ENCODE data around the gene FLT3LG. TPM values are rescaled to one million over a fixed set of nuclear protein-coding genes. Genes with fewer than 3 reads are reported as not detected.
A peak's percentile ranks its signal among the peaks of the same experiment; 100 is the strongest.

Gene FLT3LG
- total RNA-seq, 4 donors from 2014 or later, result 1.00 to 4.0 (median 3.2) TPM; not detected in 1

- TF ChIP-seq EP300 (IDR thresholded peaks at IDR 0.05; ENCODE audit: low read depth), result no peak
- no peak for TF ChIP-seq CTCF (IDR thresholded peaks at IDR 0.05)
- TF ChIP-seq POLR2AphosphoS5 (IDR thresholded peaks at IDR 0.05), result no peak
- TF ChIP-seq POLR2A (IDR thresholded peaks at IDR 0.05), result no peak
- Histone ChIP-seq H3K4me1 (peaks cover 10 to 54% (median 16%) of the 10 kb centered on the region in 4 donors), H3K9me3 (no peaks in the 10 kb centered on the region), H3K36me3 (peaks cover 0 to 8% (median 2%) of the 10 kb centered on the region in 4 donors), H3K4me3 (peak overlapping the region; percentile 51 to 68 (median 54)), H3K27ac (peak overlapping the region; percentile 95 to 100 (median 96)), H3K27me3 (no peaks in the 10 kb centered on the region)
- in situ Hi-C loops (cut with MboI; ENCODE audit: low pct_ligation_motif_present in 1 of 4, low pct_unique_long_range_greater_than_20kb in 1 of 4, low sequenced_read_pairs in 3 of 4) (no loop called here), intact Hi-C loops (cut with DNase I; ENCODE audit: low total_unique reads) (no loop called here)
- whole genome bisulfite sequencing, 2 donors (ENCODE audit: low coverage in 1 of 2), result 40% methylated on average over 10 of the region's 10 CpGs; no CpG with 5 or more reads in 1 of the 2 donors
- DNase-seq, result no peak
Measured at GRCh38 chr19:49453757-49454240, 20.2 kb upstream of the FLT3LG start.

GRCh38 chr19:49455773-49456172, 18.2 kb upstream of the FLT3LG start:
- Histone ChIP-seq H3K36me3 (peaks cover 0 to 5% (median 0%) of the 10 kb centered on the region in 4 donors), H3K27ac (peak overlapping the region; percentile 58 to 100 (median 64)), H3K9me3 (no peaks in the 10 kb centered on the region), H3K27me3 (no peaks in the 10 kb centered on the region), H3K4me1 (peaks cover 4 to 47% (median 10%) of the 10 kb centered on the region in 4 donors), H3K4me3 (no peak overlapping the region)
- intact Hi-C loops (cut with DNase I; ENCODE audit: low total_unique reads), result no loop called here
- TF ChIP-seq EP300 (IDR thresholded peaks at IDR 0.05; ENCODE audit: low read depth) (no peak), POLR2A (IDR thresholded peaks at IDR 0.05) (no peak), POLR2AphosphoS5 (IDR thresholded peaks at IDR 0.05) (peak in 1 of 3 donors; percentile 64)
- DNase-seq, result no peak
- in situ Hi-C loops (cut with MboI; ENCODE audit: low pct_ligation_motif_present in 1 of 4, low pct_unique_long_range_greater_than_20kb in 1 of 4, low sequenced_read_pairs in 3 of 4), result no loop called here
- WGBS, 2 donors (ENCODE audit: low coverage in 1 of 2), result 63 to 77% methylated on average over 5 of the region's 5 CpGs

GRCh38 chr19:49456326-49456725, 17.7 kb upstream of the FLT3LG start:
- peaks cover 4 to 46% (median 8%) of the 10 kb centered on the region in 4 donors for H3K4me1 ChIP-seq
- no peak for DNase-seq

GRCh38 chr19:49458567-49458903, 15.5 kb upstream of the FLT3LG start:
- Histone ChIP-seq H3K4me1 (peaks cover 4 to 36% (median 8%) of the 10 kb centered on the region in 4 donors), H3K4me3 (no peak overlapping the region), H3K27me3 (no peaks in the 10 kb centered on the region), H3K27ac (peak overlapping the region; percentile 45 to 79 (median 64)), H3K36me3 (peaks cover 0 to 5% (median 0%) of the 10 kb centered on the region in 4 donors), H3K9me3 (no peaks in the 10 kb centered on the region)
- TF ChIP-seq POLR2AphosphoS5 (IDR thresholded peaks at IDR 0.05), result no peak
- no peak for TF ChIP-seq POLR2A (IDR thresholded peaks at IDR 0.05)
- TF ChIP-seq CTCF (IDR thresholded peaks at IDR 0.05), result no peak
- TF ChIP-seq EP300 (IDR thresholded peaks at IDR 0.05; ENCODE audit: low read depth), result no peak
- WGBS, 2 donors (ENCODE audit: low coverage in 1 of 2), result 82% methylated on average over 5 of the region's 5 CpGs; no CpG with 5 or more reads in 1 of the 2 donors
- intact Hi-C loops (cut with DNase I; ENCODE audit: low total_unique reads) (no loop called here), in situ Hi-C loops (cut with MboI; ENCODE audit: low pct_ligation_motif_present in 1 of 4, low pct_unique_long_range_greater_than_20kb in 1 of 4, low sequenced_read_pairs in 3 of 4) (no loop called here)
- no peak for DNase-seq

More at GRCh38 chr19:49456326-49456725, 17.7 kb upstream of the FLT3LG start:
- 88 to 94% methylated on average over 5 of the region's 5 CpGs for WGBS, 2 donors (ENCODE audit: low coverage in 1 of 2)
- peaks cover 0 to 5% (median 0%) of the 10 kb centered on the region in 4 donors for H3K36me3 ChIP-seq
- H3K9me3 ChIP-seq, result no peaks in the 10 kb centered on the region
- H3K4me3 ChIP-seq, result no peak overlapping the region
- H3K27me3 ChIP-seq, result no peaks in the 10 kb centered on the region
- intact Hi-C loops (cut with DNase I; ENCODE audit: low total_unique reads), result no loop called here
- TF ChIP-seq CTCF (IDR thresholded peaks at IDR 0.05), result no peak
- TF ChIP-seq EP300 (IDR thresholded peaks at IDR 0.05; ENCODE audit: low read depth), result no peak
- TF ChIP-seq POLR2AphosphoS5 (IDR thresholded peaks at IDR 0.05), result no peak
- no peak for TF ChIP-seq POLR2A (IDR thresholded peaks at IDR 0.05)
- peak overlapping the region; percentile 58 to 79 (median 64) for H3K27ac ChIP-seq
- in situ Hi-C loops (cut with MboI; ENCODE audit: low pct_ligation_motif_present in 1 of 4, low pct_unique_long_range_greater_than_20kb in 1 of 4, low sequenced_read_pairs in 3 of 4), result no loop called here

Measured in transverse colon (tissue), 4 donors.